ENCODE results near the gene AP2A2.

- no peak for TF ChIP-seq CTCF (IDR thresholded peaks at IDR 0.05; ENCODE audit: insufficient read depth, low read depth, low read length)
- TF ChIP-seq EZH2 (IDR thresholded peaks at IDR 0.05; ENCODE audit: insufficient read depth, low read length), result no peak
Observed at GRCh38 chr11:937841-938261, 12.2 kb downstream of the AP2A2 start.
